Raji (cell line): Measurements from ENCODE around the gene CAPG.

Experiments used
- POLR2A ChIP-seq: IDR thresholded peaks from 2 replicates; pipeline ENCODE4 v1.6.1; 2011; ENCODE audit warnings: low read depth, low read length, control low read depth; ENCODE audit not compliant: insufficient read depth

The CAPG gene

DNA sequence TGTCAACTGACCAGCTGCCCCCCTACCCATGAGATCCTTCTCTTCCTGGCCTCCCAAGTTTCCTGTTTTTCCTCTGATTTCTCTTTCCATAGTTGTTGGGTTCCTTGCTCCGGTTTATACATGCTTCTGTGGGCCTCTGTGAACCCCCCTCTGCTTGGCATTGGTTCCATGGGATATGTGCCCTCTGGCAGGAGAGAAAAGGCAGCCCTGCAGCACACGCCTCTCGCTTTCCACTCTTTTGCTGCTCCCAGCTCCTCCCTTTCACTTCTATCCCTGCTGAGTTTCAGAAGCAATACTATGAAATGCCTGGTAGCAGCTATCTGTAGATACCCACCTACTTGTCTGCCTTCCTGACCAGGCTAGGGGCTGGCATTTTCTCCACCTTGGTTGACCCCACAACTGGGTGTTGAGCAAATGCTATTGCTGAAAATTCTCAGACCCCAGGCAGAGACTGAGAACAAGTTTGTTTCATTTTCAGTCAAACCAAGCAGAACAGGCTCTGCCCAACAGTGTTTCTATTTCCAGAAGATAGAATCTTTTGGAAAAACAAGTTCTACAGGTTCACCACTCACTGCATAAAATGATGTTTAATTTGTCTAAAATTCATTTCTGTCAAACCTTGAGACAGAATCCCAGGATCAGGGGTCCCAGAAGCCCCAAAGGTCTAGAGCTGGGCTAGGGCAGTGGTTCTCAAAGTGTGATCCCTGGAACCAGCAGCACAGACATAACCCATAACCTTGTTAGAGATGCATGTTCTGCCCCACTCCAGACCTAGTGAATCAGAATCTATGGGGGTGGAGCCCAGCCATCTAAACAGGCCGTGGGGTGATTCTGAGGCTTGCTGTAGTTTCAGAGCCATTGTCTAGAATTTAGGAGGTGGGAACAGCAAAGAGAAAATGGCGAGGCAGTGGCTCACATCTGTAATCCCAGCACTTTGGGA lies 13.4 kb downstream of the CAPG start:
- TF ChIP-seq POLR2A: no peak

DNA sequence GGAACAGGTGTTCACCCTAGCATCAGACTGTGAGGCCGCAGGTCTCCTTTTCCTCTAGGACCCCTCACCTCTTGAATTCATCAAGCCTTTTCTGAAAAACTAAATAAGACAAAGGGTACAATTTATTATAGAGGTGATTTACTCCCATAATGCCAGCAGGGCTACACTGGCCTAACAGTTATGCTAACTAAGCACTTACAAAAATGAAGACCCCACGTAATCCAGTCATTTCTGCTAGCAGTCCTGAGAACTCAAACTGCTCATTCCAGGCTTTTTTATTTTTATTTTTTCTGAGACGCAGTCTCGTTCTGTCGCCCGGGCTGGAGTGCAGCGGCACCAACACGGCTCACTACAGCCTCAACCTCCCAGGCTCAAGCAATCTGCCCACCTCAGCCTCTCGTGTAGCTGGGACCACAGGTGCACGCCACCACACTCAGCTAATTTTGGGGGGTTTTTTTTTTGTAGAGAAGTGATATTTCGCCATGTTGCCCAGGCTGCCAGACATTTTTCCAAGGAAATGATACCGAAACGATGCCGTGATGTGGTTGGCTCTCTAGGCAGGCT lies 14.2 kb downstream of the CAPG start:
- TF ChIP-seq POLR2A: no peak

DNA sequence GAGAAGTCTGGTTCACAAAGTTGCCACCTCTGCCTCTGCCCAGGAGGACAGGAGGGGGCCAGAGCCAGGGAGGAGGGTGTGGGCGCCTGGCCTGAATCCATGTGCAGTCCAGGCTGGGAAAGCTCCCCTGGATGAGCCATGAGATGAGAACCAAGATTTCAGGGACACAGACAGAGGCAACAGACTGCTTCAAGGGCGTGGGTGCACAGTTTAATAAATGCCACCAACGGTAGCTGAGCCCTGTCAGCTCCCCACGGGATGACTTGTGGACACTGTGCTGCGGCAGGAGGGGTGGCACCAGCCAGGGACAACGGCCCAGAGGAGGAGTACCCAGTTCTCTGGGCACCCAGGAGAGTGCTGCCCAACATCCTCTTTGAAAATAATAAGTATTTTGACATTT lies 15.2 kb downstream of the CAPG start:
- TF ChIP-seq POLR2A: no peak

DNA sequence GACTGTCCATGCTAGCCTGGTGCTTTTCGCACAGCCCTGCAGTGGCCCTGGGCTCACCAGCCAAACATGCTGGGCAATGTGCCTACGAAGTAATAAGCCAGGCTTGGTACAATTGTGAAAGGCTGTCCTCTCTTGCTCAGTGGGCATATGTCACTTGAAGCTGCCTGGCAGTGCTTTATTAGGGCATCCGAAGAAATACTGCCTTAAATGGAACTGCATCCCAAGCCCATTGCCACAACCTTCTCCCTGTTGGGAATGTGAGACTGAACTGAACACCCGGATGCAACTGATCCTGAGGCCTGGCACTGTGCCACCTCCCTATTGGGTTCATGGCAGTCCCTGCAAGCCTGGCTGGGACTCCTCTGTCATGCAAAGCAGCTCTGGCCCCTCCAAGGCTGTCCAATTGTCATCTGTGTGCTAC lies 15.9 kb downstream of the CAPG start:
- no peak for TF ChIP-seq POLR2A

DNA sequence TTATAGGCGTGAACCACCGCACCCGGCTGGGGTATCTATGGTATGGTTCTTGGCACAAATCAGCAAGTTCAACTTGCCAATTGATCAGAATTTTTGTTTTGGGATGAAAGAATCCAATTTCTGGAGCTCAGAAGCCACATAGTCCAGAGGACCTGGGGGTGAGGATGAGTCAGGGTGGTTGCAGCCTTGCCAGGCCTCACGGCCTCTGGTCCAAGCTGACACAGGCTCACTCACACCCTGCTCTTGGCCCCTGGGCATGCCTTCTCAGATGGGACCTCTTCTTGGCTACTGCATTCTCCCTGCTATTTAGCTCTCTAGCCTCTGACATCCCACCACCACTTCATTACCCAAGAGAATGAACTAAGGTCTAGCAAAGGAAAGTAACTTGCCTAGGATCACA lies 16.3 kb downstream of the CAPG start:
- no peak for TF ChIP-seq POLR2A

DNA sequence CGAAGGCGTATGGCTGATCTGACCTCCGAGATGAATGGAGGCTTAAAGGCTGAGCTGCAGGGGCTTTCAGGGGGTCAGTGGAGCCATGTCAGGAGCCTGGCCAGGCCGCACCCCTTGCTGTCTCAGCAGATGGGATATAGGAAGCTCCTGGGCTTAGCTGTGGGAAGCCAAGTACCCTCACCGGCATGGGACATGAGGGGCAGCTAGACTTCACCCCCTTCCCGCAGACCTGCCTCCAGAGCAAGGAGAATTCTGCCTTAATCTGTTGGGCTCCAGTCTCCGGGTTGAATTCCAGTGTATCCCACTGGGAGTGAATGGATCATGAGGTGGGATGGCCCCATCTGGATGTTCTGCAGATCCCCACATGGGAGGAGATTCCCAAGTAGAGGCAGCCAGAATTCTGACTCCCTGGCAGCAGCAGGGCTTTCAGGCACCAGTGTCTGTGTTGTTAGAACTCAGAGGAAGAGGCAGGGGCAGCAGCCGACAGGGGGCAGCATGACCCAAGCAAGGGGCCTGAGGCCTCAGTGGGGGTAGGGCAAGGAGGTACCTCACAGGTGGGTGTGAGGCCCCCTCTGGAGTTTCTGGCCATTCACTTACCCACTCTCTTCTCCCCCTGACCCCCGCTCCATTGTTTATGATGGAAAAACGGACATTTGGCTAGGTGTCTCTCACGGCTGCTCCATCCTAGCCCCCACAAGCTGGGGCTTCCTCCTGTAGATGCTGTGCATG lies 19.1 kb downstream of the CAPG start:
- no peak for TF ChIP-seq POLR2A

DNA sequence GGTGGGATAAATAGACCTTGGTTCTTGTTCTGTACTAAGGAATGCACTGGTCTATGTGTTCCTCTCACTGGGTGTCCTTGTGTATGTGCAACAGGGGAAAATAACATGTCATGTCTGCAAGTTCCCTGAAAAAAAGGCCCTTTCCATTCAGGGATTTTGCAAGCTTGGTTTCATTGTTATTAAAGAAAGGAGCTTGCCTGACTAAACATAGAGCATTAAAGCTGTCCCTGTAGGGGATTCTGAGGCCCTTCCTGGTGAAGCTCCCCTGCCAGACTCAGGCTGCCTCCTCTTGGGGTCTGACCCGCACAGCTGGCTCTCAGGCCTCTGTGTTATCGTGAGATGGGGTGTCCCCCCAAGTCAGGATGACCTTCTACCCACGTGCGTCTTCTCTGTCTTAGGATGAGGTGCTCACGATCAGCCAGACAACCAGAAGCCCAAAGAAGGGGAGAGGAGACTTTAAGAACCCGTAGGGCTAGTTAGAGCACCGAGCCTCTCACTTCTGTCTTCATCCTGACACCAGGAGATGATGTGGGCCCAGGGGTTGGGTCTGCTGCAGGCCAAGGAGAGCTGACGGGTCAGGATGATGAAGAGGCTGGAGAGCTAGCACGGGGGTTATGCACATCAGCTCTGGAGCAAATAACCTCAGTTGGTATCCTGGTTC lies 21.2 kb downstream of the CAPG start:
- no peak for TF ChIP-seq POLR2A

DNA sequence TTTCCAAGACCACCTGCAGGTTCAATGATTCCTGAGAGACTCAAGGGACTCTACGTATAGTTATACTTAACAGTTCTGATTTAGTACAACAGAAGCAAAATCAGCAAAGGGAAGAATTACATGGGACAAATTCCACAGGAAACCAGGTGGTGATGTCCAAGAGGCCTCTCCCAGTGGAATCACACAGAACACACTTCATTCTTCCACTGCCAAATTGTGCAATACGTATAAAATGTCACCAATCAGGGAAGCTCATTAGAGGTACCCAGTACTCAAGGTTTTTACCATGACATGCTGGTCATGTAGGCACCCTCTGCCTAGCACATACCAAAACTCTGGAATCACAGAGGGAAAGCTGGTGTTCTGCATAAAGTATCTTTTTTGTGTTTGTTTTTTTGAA lies 22.4 kb downstream of the CAPG start:
- no peak for TF ChIP-seq POLR2A

DNA sequence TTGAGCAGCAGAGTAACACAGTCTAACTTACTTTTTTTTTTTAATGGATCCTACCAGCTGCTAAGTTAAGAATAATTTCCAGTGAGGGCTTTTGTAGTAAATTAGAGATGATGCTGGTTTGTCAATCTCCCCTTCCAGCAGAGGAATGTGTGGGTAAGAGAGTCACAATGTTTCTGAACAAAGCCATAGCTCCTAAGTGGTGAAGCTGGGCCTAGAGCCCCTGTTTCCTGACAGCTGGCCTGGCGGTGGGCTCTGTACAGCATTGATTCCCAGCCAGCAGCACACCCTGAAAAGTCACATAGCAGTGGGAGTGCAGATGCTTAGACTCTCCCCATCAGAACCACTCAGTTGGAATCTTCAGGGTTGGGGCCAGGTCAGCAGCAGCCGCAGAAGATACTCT lies 24.4 kb downstream of the CAPG start:
- no peak for TF ChIP-seq POLR2A

DNA sequence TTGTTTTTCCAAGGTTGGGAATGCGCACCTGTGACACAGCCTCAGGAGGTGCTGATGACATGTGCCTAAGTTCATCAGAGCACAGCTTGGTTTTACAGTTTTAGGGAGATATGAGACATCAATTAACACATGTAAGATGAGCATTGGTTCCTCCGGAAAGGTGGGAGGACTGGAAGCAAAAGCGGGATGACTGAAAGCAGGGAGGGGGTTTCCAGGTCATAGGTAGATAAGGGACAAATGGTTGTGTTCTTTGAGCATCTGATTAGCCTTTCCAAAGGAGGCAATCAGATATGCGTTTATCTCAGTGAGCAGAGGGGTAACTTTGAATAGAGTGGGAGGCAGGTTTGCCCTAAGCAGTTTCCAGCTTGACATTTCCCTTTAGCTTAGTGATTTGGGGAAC lies 26.3 kb downstream of the CAPG start:
- TF ChIP-seq POLR2A: no peak

DNA sequence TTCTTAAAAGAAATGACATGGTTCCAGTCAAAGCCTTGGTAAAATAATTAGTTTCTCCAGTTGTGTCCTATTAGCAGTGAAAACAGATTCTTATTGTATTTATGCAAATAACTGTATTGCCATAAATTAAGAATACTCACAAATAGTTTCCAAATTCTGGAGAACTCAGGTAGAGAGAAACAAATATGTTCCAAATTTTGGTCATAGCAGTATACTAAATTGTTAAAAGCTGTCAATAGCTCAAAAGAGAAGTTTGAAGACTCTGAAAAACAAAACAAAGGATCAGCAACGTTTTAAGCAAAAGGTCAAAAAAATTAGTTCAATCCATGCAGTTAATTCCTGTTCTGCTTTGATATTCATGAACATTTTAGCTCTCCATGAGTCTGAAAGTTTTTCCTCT lies 30.1 kb downstream of the CAPG start:
- TF ChIP-seq POLR2A: no peak

DNA sequence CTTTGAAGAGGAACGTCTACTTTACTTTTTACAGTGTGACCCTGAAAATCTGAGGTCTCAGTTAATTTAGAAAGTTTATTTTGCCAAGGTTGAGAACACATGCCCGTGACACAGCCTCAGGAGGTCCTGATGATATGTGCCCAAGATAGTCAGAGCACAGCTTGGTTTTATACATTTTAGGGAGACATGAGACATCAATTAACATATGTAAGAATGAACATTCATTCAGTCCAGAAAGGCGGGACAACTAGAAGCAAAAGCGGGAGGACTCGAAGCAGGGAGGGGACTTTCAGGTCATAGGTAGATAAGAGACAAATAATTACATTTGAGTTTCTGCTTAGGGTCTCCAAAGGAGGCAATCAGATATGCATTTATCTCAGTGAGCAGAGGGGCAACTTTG lies 31.9 kb downstream of the CAPG start:
- TF ChIP-seq POLR2A: no peak

DNA sequence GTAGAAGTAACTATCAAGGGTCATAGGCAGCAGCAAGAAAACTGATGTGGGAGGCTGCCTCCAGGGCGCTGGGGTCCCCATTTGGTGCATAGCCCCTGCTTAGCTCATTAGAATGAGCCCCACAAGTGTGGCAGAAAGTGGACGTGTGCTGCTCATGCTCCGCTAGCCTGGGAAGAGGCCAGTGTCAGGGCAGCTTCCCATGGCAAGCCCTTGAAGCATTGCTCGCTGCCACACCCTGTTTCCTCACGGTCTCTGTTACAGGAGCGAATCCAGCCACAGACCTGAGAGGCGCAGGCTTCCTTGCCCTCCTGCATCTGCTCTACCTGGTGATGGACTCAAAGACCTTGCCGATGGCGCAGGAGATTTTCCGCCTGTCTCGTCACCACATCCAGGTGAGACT lies 33.1 kb downstream of the CAPG start:
- TF ChIP-seq POLR2A: no peak

DNA sequence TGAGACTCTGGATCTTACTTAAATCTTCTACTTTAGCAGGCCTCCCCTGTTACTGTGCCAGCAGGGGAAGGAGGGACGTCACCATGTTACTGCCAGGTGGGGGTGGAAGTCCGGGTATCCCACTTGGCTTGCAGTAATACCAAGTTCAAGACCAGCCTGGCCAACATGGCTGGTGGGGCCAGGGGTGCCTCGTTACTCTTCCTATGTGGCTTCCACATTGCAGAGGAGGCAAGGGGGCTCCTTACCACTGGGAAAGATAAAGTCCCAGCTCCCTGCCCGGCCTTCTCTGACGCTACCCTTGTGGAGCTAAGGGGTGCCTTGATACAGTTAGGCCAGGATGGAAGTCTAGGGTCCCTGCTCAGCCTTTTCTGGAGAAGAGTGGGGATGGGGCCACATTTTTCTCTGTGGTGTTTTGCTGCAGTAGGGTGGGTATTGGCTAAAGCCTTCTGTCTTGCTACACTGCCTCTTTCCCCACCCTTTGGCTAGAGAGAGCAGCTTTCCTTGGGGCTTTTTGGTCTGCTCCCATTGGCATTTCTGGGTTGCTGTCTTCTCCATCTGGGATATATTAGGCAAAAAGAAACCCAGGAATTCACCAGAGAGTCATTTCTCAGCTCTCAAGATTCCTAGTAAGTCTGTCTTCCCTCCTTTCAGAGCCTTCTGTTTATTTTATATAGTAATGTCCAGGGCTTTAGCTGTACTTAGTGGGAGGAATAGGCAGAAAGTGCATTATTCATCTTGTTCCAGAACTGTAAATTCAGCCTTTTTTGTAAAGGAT lies 33.7 kb downstream of the CAPG start:
- no peak for TF ChIP-seq POLR2A

DNA sequence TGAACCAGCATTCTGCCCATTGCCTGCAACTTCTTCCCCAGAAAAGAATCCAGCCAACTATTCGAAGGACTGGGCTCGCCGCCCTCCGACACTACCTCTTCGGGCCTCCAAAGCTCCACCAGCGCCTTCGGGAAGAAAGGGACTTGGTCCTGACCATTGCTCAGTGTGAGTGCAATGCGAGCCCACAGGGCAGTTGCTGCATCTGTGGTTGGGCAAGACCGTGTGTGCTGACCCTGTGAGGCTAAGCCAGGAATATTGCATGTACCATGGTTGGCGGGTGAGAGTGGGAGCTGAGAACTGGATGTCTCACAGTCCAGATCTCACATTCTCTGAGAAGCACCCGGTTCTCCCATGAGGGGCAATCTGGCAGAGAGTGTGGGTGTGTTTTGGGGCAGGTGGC lies 39.1 kb downstream of the CAPG start:
- no peak for TF ChIP-seq POLR2A
